Femur (tissue), 1 donor: ENCODE measurements around the gene SLC25A34.
"Not testable (repeated sequence)": the region's sequence is repeated elsewhere in the genome, so short reads cannot be mapped to it uniquely, and the experiment has no call there.

Source experiments
- DNase-seq: peaks from one replicate; pipeline ENCODE4 v3.0.0-alpha.2; 2017

Gene SLC25A34

GRCh38 chr1:15736038-15736891, at the start of gene SLC25A34:
TSS of gene SLC25A34 (plus strand) at chr1:15736258. CDS start at chr1:15736486, 228 bp downstream.
- peak; percentile 80 for DNase-seq

GRCh38 chr1:15687446-15687845, 48.6 kb upstream of the SLC25A34 start:
- no peak for DNase-seq

GRCh38 chr1:15690317-15690716, 45.7 kb upstream of the SLC25A34 start:
- DNase-seq, result no peak

- peak; percentile 70 for DNase-seq
These were observed 44.5 kb upstream of the SLC25A34 start for GRCh38 chr1:15691434-15692032.

GRCh38 chr1:15692121-15692682, 43.9 kb upstream of the SLC25A34 start:
- no peak for DNase-seq

- DNase-seq, result no peak
These were observed 42.7 kb upstream of the SLC25A34 start for GRCh38 chr1:15693371-15693770.

- DNase-seq, result peak; percentile 32
These were observed 39.0 kb upstream of the SLC25A34 start for GRCh38 chr1:15696956-15697521.

GRCh38 chr1:15698201-15698600, 37.9 kb upstream of the SLC25A34 start:
- DNase-seq, result no peak

- not testable (repeated sequence) for DNase-seq
These were observed 36.7 kb upstream of the SLC25A34 start for GRCh38 chr1:15699321-15699720.

GRCh38 chr1:15700508-15700907, 35.5 kb upstream of the SLC25A34 start:
- DNase-seq, result no peak

GRCh38 chr1:15701784-15702183, 34.3 kb upstream of the SLC25A34 start:
- DNase-seq, result no peak

- DNase-seq, result no peak
These were observed 33.1 kb upstream of the SLC25A34 start for GRCh38 chr1:15702722-15703550.

- peak; percentile 83 for DNase-seq
These were observed 32.5 kb upstream of the SLC25A34 start for GRCh38 chr1:15703562-15703961.

- DNase-seq, result no peak
These were observed 31.4 kb upstream of the SLC25A34 start for GRCh38 chr1:15704526-15705183.

- no peak for DNase-seq
These were observed 30.9 kb upstream of the SLC25A34 start for GRCh38 chr1:15705184-15705566.

GRCh38 chr1:15706751-15707150, 29.3 kb upstream of the SLC25A34 start:
- DNase-seq, result no peak

GRCh38 chr1:15707239-15707925, 28.7 kb upstream of the SLC25A34 start:
- DNase-seq, result no peak

GRCh38 chr1:15708486-15709137, 27.4 kb upstream of the SLC25A34 start:
- no peak for DNase-seq

- no peak for DNase-seq
These were observed 26.8 kb upstream of the SLC25A34 start for GRCh38 chr1:15709226-15709625.

GRCh38 chr1:15712168-15712567, 23.9 kb upstream of the SLC25A34 start:
- DNase-seq, result no peak
